ENCODE data around the gene DAPK1. TPM values are rescaled to one million over a fixed set of nuclear protein-coding genes. Genes with fewer than 3 reads are reported as not detected.

DAPK1 gene
- total and polyA plus RNA-seq, 9 donors: 14.9 to 24.3 (median 18.8) TPM

GRCh38 chr9:87516222-87516925 is 18.7 kb downstream of the DAPK1 start:
- no peaks in the 10 kb centered on the region for H3K27me3 ChIP-seq (ENCODE audit: control insufficient read depth, insufficient read depth, low read length)
- H3K4me1 ChIP-seq (ENCODE audit: control insufficient read depth, insufficient read depth, low read length): peaks cover 21% of the 10 kb centered on the region
- WGBS (ENCODE audit: insufficient coverage): 83% methylated on average over 10 of the region's 12 CpGs
- no peak overlapping the region for H3K27ac ChIP-seq (ENCODE audit: low read length)
- peak; percentile 64 for DNase-seq
- no peak overlapping the region for H3K4me3 ChIP-seq (ENCODE audit: low read length)
- no peaks in the 10 kb centered on the region for H3K36me3 ChIP-seq (ENCODE audit: control insufficient read depth, insufficient read depth, low read length)
- no peaks in the 10 kb centered on the region for H3K9me3 ChIP-seq (replicated peaks; ENCODE audit: control insufficient read depth, low read depth, low read length)

DNA sequence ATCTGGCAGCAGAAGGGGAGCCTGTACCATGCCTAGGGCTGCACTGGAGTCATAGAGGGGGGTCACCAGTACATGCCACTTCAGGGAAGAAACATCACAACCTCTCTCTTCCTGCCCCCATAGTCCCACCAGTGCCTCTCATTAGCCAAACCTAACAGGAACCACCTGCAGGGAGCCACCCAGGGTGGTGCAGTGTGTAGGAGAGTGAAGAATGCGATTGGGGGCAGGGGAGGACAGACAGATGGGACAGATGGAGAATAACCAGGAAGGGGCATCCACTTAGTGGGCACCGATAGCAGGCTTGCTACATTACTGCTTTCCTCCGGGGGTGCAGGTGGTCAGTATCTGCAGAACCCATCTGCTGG is 19.2 kb downstream of the DAPK1 start:
- Histone ChIP-seq H3K4me3 (ENCODE audit: low read length) (no peak overlapping the region), H3K9me3 (replicated peaks; ENCODE audit: control insufficient read depth, low read depth, low read length) (no peaks in the 10 kb centered on the region), H3K36me3 (ENCODE audit: control insufficient read depth, insufficient read depth, low read length) (no peaks in the 10 kb centered on the region), H3K4me1 (ENCODE audit: control insufficient read depth, insufficient read depth, low read length) (peaks cover 21% of the 10 kb centered on the region), H3K27me3 (ENCODE audit: control insufficient read depth, insufficient read depth, low read length) (no peaks in the 10 kb centered on the region), H3K27ac (ENCODE audit: low read length) (no peak overlapping the region)
- no peak for DNase-seq
- 90% methylated on average over 2 of the region's 3 CpGs for WGBS (ENCODE audit: insufficient coverage)

GRCh38 chr9:87517732-87518131 is 20.1 kb downstream of the DAPK1 start:
- Histone ChIP-seq H3K4me1 (ENCODE audit: control insufficient read depth, insufficient read depth, low read length) (peaks cover 18% of the 10 kb centered on the region), H3K27ac (ENCODE audit: low read length) (no peak overlapping the region), H3K36me3 (ENCODE audit: control insufficient read depth, insufficient read depth, low read length) (no peaks in the 10 kb centered on the region), H3K4me3 (ENCODE audit: low read length) (no peak overlapping the region), H3K9me3 (replicated peaks; ENCODE audit: control insufficient read depth, low read depth, low read length) (no peaks in the 10 kb centered on the region), H3K27me3 (ENCODE audit: control insufficient read depth, insufficient read depth, low read length) (no peaks in the 10 kb centered on the region)
- DNase-seq: no peak
- 100% methylated on average over 1 of the region's 6 CpGs for WGBS (ENCODE audit: insufficient coverage)

DNA sequence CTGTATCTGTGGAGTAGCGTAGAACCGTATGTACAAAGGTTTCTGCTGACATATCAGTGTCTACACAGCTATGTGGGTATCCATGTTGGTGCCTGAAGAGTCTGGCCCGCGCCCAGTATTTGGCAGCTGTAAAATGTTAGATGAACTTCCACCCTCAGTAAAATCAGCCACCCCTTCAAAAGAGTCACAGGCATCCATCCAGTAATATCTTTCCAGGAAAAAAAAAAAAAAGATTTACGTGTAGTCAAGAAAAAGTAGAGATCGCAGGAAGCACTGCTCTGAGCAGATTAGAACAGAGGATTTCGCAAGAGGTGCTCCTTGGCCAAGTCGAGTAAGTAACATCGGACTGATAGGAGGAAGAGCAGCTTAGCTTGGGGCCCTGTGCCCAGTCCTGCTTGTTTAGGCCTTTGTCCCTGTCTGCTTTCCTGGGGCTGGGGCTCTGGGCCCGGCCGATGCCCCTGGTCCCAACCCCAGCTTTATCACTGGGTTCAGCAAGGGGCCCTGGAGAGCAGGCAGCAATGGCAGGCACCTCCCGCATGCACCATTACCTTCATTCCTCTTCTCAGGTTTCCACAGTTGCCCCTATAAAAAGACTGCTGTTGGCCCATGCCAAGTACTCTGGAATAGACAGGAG is 21.2 kb downstream of the DAPK1 start:
- Histone ChIP-seq H3K27ac (ENCODE audit: low read length) (no peak overlapping the region), H3K4me1 (ENCODE audit: control insufficient read depth, insufficient read depth, low read length) (peaks cover 18% of the 10 kb centered on the region), H3K27me3 (ENCODE audit: control insufficient read depth, insufficient read depth, low read length) (no peaks in the 10 kb centered on the region), H3K36me3 (ENCODE audit: control insufficient read depth, insufficient read depth, low read length) (no peaks in the 10 kb centered on the region), H3K4me3 (ENCODE audit: low read length) (no peak overlapping the region), H3K9me3 (replicated peaks; ENCODE audit: control insufficient read depth, low read depth, low read length) (no peaks in the 10 kb centered on the region)
- WGBS (ENCODE audit: insufficient coverage): 50% methylated on average over 6 of the region's 12 CpGs
- DNase-seq: peak; percentile 57

GRCh38 chr9:87519461-87519860 is 21.8 kb downstream of the DAPK1 start:
- Histone ChIP-seq H3K4me1 (ENCODE audit: control insufficient read depth, insufficient read depth, low read length) (peaks cover 18% of the 10 kb centered on the region), H3K27ac (ENCODE audit: low read length) (no peak overlapping the region), H3K4me3 (ENCODE audit: low read length) (no peak overlapping the region), H3K9me3 (replicated peaks; ENCODE audit: control insufficient read depth, low read depth, low read length) (no peaks in the 10 kb centered on the region), H3K36me3 (ENCODE audit: control insufficient read depth, insufficient read depth, low read length) (no peaks in the 10 kb centered on the region), H3K27me3 (ENCODE audit: control insufficient read depth, insufficient read depth, low read length) (no peaks in the 10 kb centered on the region)
- 63% methylated on average over 2 of the region's 3 CpGs for WGBS (ENCODE audit: insufficient coverage)
- no peak for DNase-seq

DNA sequence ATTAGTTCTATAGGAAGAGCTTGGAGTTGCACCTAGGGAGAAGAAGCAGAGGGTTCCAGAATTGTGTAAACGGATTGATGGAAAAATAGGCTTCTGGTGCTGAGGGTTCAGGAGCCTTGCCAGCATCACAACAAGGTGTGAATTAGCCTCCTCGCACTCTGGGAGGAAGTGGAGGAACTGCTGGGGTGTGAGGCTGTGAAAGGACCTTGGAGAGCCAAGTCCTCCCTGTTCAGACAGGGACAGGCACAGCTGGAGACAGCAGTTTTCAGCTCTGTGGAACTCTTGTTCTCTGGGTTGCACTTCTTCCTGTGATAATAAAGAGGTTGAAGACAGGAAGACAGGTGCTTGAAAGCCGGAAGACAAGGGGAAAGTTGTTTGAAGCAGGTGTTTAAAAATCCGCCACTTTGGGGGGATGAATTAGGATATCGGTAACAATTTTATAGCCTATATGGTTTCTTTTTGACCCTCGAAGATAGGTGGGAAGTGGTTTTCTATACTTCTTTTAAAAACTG is 22.6 kb downstream of the DAPK1 start:
- Histone ChIP-seq H3K4me1 (ENCODE audit: control insufficient read depth, insufficient read depth, low read length) (peaks cover 18% of the 10 kb centered on the region), H3K9me3 (replicated peaks; ENCODE audit: control insufficient read depth, low read depth, low read length) (no peaks in the 10 kb centered on the region), H3K4me3 (ENCODE audit: low read length) (no peak overlapping the region), H3K27ac (ENCODE audit: low read length) (no peak overlapping the region), H3K27me3 (ENCODE audit: control insufficient read depth, insufficient read depth, low read length) (no peaks in the 10 kb centered on the region), H3K36me3 (ENCODE audit: control insufficient read depth, insufficient read depth, low read length) (no peaks in the 10 kb centered on the region)
- DNase-seq: no peak
- WGBS (ENCODE audit: insufficient coverage): 42% methylated on average over 4 of the region's 6 CpGs

- no peak for DNase-seq
- H3K27me3 ChIP-seq (ENCODE audit: control insufficient read depth, insufficient read depth, low read length): no peaks in the 10 kb centered on the region
- H3K27ac ChIP-seq (ENCODE audit: low read length): no peak overlapping the region
- peaks cover 14% of the 10 kb centered on the region for H3K4me1 ChIP-seq (ENCODE audit: control insufficient read depth, insufficient read depth, low read length)
- WGBS (ENCODE audit: insufficient coverage): 95% methylated on average over 5 of the region's 7 CpGs
- H3K4me3 ChIP-seq (ENCODE audit: low read length): no peak overlapping the region
- no peaks in the 10 kb centered on the region for H3K9me3 ChIP-seq (replicated peaks; ENCODE audit: control insufficient read depth, low read depth, low read length)
- H3K36me3 ChIP-seq (ENCODE audit: control insufficient read depth, insufficient read depth, low read length): no peaks in the 10 kb centered on the region
These were observed 24.2 kb downstream of the DAPK1 start for GRCh38 chr9:87521834-87522233.

- no peak overlapping the region for H3K27ac ChIP-seq (ENCODE audit: low read length)
These were observed 26.4 kb downstream of the DAPK1 start for GRCh38 chr9:87524061-87524460.

DNA sequence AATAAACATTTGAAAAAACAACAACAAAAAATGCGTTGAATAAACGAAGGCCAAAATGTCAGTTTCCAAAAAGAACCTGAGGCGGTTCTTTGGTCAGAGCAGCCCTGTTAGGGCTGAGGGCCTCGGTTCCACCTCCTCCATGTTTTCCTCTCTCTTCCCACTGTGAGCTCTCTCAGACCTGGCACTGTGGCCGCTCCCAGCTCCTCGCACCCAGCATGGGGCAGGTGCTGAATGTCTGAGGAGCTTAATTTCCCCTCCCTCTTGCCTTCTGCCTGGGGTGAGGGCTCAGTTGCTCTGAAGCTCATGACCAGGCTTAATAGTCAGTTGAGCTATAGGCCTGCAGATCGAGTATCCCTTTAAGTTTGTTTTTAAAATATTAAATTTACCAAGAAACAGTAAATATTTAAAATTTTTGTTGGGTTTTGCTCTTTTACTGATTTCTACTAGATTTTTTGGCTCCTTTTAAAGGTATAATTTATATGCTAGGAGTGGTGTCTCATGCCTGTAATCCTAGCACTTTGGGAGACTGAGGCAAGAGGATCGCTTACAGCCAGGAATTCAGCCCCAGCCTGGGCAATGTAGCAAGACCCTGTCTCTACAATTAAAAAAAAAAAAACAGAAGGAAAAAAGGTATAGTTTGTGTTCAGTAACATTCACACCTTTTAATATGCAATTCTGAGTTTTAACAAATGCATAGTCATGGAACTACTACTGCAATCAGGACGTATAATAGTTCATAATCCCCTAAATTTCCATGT is 28.1 kb downstream of the DAPK1 start:
- Histone ChIP-seq H3K36me3 (ENCODE audit: control insufficient read depth, insufficient read depth, low read length) (no peaks in the 10 kb centered on the region), H3K4me1 (ENCODE audit: control insufficient read depth, insufficient read depth, low read length) (peaks cover 9% of the 10 kb centered on the region), H3K4me3 (ENCODE audit: low read length) (no peak overlapping the region), H3K27me3 (ENCODE audit: control insufficient read depth, insufficient read depth, low read length) (no peaks in the 10 kb centered on the region), H3K27ac (ENCODE audit: low read length) (no peak overlapping the region), H3K9me3 (replicated peaks; ENCODE audit: control insufficient read depth, low read depth, low read length) (no peaks in the 10 kb centered on the region)
- WGBS (ENCODE audit: insufficient coverage): 83% methylated on average over 3 of the region's 9 CpGs
- no peak for DNase-seq

More at GRCh38 chr9:87524061-87524460, 26.4 kb downstream of the DAPK1 start:
- H3K36me3 ChIP-seq (ENCODE audit: control insufficient read depth, insufficient read depth, low read length): no peaks in the 10 kb centered on the region
- H3K4me3 ChIP-seq (ENCODE audit: low read length): no peak overlapping the region
- H3K27me3 ChIP-seq (ENCODE audit: control insufficient read depth, insufficient read depth, low read length): no peaks in the 10 kb centered on the region
- no peaks in the 10 kb centered on the region for H3K9me3 ChIP-seq (replicated peaks; ENCODE audit: control insufficient read depth, low read depth, low read length)
- no peak for DNase-seq
- 80% methylated on average over 1 of the region's 5 CpGs for WGBS (ENCODE audit: insufficient coverage)
- H3K4me1 ChIP-seq (ENCODE audit: control insufficient read depth, insufficient read depth, low read length): peaks cover 6% of the 10 kb centered on the region

- no peak overlapping the region for H3K4me3 ChIP-seq (ENCODE audit: low read length)
- no peaks in the 10 kb centered on the region for H3K36me3 ChIP-seq (ENCODE audit: control insufficient read depth, insufficient read depth, low read length)
- WGBS (ENCODE audit: insufficient coverage): 95% methylated on average over 9 of the region's 13 CpGs
- no peak overlapping the region for H3K27ac ChIP-seq (ENCODE audit: low read length)
- DNase-seq: no peak
- H3K9me3 ChIP-seq (replicated peaks; ENCODE audit: control insufficient read depth, low read depth, low read length): no peaks in the 10 kb centered on the region
- peaks cover 8% of the 10 kb centered on the region for H3K4me1 ChIP-seq (ENCODE audit: control insufficient read depth, insufficient read depth, low read length)
- H3K27me3 ChIP-seq (ENCODE audit: control insufficient read depth, insufficient read depth, low read length): no peaks in the 10 kb centered on the region
These were observed 29.7 kb downstream of the DAPK1 start for GRCh38 chr9:87527211-87527916.

All from muscle of leg (tissue), 11 donors.